Lower leg skin (tissue), 4 donors: ENCODE data around the gene HVCN1. TPM values are rescaled to one million over a fixed set of nuclear protein-coding genes. Genes with fewer than 3 reads are reported as not detected.

Experiments used
- DNase-seq, 2 donors: peaks; one replicate each; pipeline ENCODE4 v3.0.0-alpha.2; 2019; ENCODE audit warnings: low spot score in 2 of 2
- H3K4me3 ChIP-seq: fragments of 200-600 bp; sonication (generic); 2 replicates; pipeline ENCODE4 v1.5.1; 2017; ENCODE audit warnings: mild to moderate bottlenecking, low read depth; ENCODE audit not compliant: poor library complexity, severe bottlenecking
- CTCF ChIP-seq, 3 donors: fragments of 450-650 bp; IDR thresholded peaks; one replicate each; pipeline ENCODE4 v1.5.1; 2016; ENCODE audit warnings: antibody characterized with exemption in 3 of 3, mild to moderate bottlenecking in 3 of 3, moderate library complexity in 2 of 3
- POLR2A ChIP-seq, 2 donors: fragments of 450-650 bp; IDR thresholded peaks; one replicate each; pipeline ENCODE4 v1.6.1; 2016 to 2017; ENCODE audit warnings: antibody characterized with exemption in 2 of 2, mild to moderate bottlenecking in 1 of 2, moderate library complexity in 1 of 2
- WGBS, 2 donors: methylation state at CpG; one replicate each; pipeline ENCODE4 v1.1.5; 2018; 5-methylcytosine and 5-hydroxymethylcytosine counted together
- intact Hi-C: fragments of 100-400 bp; cut with DNase I; formaldehyde crosslinking; loops from one replicate; pipeline ENCODE4 v1.15.0; 2023; ENCODE audit warnings: low total_unique reads
- total RNA-seq, 4 donors: library from RNA; depleted of rRNA; stranded (reverse); fragments of >200 nt; gene quantifications; one replicate each; pipeline ENCODE4 v1.1.0, GENCODE V29; 2016

The HVCN1 gene
- total RNA-seq, 4 donors from 2014 or later: 2.2 to 3.5 (median 3.3) TPM

GRCh38 chr12:110704750-110705149, 15.8 kb upstream of the HVCN1 start:
- WGBS, 2 donors: 29 to 30% methylated on average over 5 of the region's 5 CpGs
- H3K4me3 ChIP-seq: no peak overlapping the region
- no peak for TF ChIP-seq CTCF (IDR thresholded peaks at IDR 0.05)
- TF ChIP-seq POLR2A (IDR thresholded peaks at IDR 0.05): no peak
- DNase-seq: no peak
- intact Hi-C loops: no loop called here

- no peak overlapping the region for H3K4me3 ChIP-seq
- intact Hi-C loops: no loop called here
- no peak for DNase-seq
- TF ChIP-seq CTCF (IDR thresholded peaks at IDR 0.05) (no peak), POLR2A (IDR thresholded peaks at IDR 0.05) (no peak)
- 93 to 95% methylated on average over 5 of the region's 5 CpGs for WGBS, 2 donors
Measured at GRCh38 chr12:110704231-110704630, 15.3 kb upstream of the HVCN1 start.

GRCh38 chr12:110702081-110702480, 13.2 kb upstream of the HVCN1 start:
- intact Hi-C loops: no loop called here
- DNase-seq: no peak
- 87 to 94% methylated on average over 5 of the region's 5 CpGs for WGBS, 2 donors
- H3K4me3 ChIP-seq: no peak overlapping the region
- no peak for TF ChIP-seq CTCF (IDR thresholded peaks at IDR 0.05)
- TF ChIP-seq POLR2A (IDR thresholded peaks at IDR 0.05): no peak

GRCh38 chr12:110699591-110700445, 10.9 kb upstream of the HVCN1 start:
- peak in 1 of 2 donors; percentile 81 for DNase-seq
- intact Hi-C loops: loop anchor here (1.0 kb wide), 1 partner anchor 27 kb away; no protein-coding TSS in a partner anchor
- H3K4me3 ChIP-seq: no peak overlapping the region
- 84 to 87% methylated on average over 28 of the region's 28 CpGs for WGBS, 2 donors
- TF ChIP-seq POLR2A (IDR thresholded peaks at IDR 0.05) (no peak), CTCF (IDR thresholded peaks at IDR 0.05) (no peak)

- DNase-seq: peak; percentile 54 to 90
- TF ChIP-seq CTCF (IDR thresholded peaks at IDR 0.05) (no peak), POLR2A (IDR thresholded peaks at IDR 0.05) (no peak)
- intact Hi-C loops: no loop called here
- WGBS, 2 donors: 42 to 52% methylated on average over 20 of the region's 20 CpGs
- H3K4me3 ChIP-seq: no peak overlapping the region
Measured at GRCh38 chr12:110698171-110698902, 9.4 kb upstream of the HVCN1 start.
